Embryonic facial prominence (tissue), 1 donor: ENCODE data around the gene KRT1.
"Not testable (repeated sequence)": the region's sequence is repeated elsewhere in the genome, so short reads cannot be mapped to it uniquely, and the experiment has no call there.

Source experiments
- DNase-seq: peaks from one replicate; pipeline ENCODE4 v3.0.0-alpha.2; 2016; ENCODE audit errors: extremely low spot score

KRT1 gene

GRCh38 chr12:52682381-52682660, 2.1 kb upstream of the KRT1 start:
- DNase-seq = no peak

- no peak for DNase-seq
Measured at GRCh38 chr12:52681526-52682380, 1.5 kb upstream of the KRT1 start.

- DNase-seq = no peak
Measured at GRCh38 chr12:52679875-52680274, 332 bp downstream of the KRT1 start.

GRCh38 chr12:52677671-52678070, 2.5 kb downstream of the KRT1 start:
- DNase-seq = no peak

GRCh38 chr12:52677126-52677525, 3.1 kb downstream of the KRT1 start:
- DNase-seq = no peak

- no peak for DNase-seq
Measured at GRCh38 chr12:52676163-52676562, 4.0 kb downstream of the KRT1 start.

- DNase-seq = no peak
Measured at GRCh38 chr12:52675301-52675701, 4.9 kb downstream of the KRT1 start.

GRCh38 chr12:52674433-52674775, 5.8 kb downstream of the KRT1 start:
- no peak for DNase-seq

- DNase-seq = no peak
Measured at GRCh38 chr12:52673713-52674432, 6.3 kb downstream of the KRT1 start.

- DNase-seq = no peak
Measured at GRCh38 chr12:52673217-52673616, 7.0 kb downstream of the KRT1 start.

- no peak for DNase-seq
Measured at GRCh38 chr12:52672321-52672933, 7.8 kb downstream of the KRT1 start.

- DNase-seq = no peak
Measured at GRCh38 chr12:52670961-52671360, 9.2 kb downstream of the KRT1 start.

- DNase-seq = no peak
Measured at GRCh38 chr12:52670506-52670905, 9.7 kb downstream of the KRT1 start.

- DNase-seq = not testable (repeated sequence)
Measured at GRCh38 chr12:52669941-52670340, 10.3 kb downstream of the KRT1 start.

- DNase-seq = no peak
Measured at GRCh38 chr12:52669426-52669825, 10.8 kb downstream of the KRT1 start.

GRCh38 chr12:52667931-52668330, 12.3 kb downstream of the KRT1 start:
- DNase-seq = no peak

GRCh38 chr12:52667509-52667908, 12.7 kb downstream of the KRT1 start:
- no peak for DNase-seq

- DNase-seq = no peak
Measured at GRCh38 chr12:52666471-52666870, 13.7 kb downstream of the KRT1 start.

- no peak for DNase-seq
Measured at GRCh38 chr12:52663420-52663819, 16.8 kb downstream of the KRT1 start.

GRCh38 chr12:52662918-52663229, 17.3 kb downstream of the KRT1 start:
- no peak for DNase-seq

GRCh38 chr12:52662093-52662917, 17.9 kb downstream of the KRT1 start:
- no peak for DNase-seq

GRCh38 chr12:52661668-52662067, 18.5 kb downstream of the KRT1 start:
- no peak for DNase-seq
